Right cardiac atrium (tissue), 5 donors: ENCODE measurements around the gene CARS1. TPM values are rescaled to one million over a fixed set of nuclear protein-coding genes. Genes with fewer than 3 reads are reported as not detected.

ENCODE experiments used
- polyA plus RNA-seq: library from polyadenylated mRNA; stranded (reverse); fragments of 200-250 nt; gene quantifications from one replicate; pipeline ENCODE4 v1.2.3, GENCODE V29; 2013
- total RNA-seq, 4 donors: library from RNA; stranded (reverse); fragmentation: NEBNext Ultra II Directional; extraction: Animal tissue kit (Norgen Biotek cat#: 25700); gene quantifications; one replicate each; pipeline ENCODE4 v1.2.1, GENCODE V29; 2021
- donor health status: healthy with polysubstance abuse.
- donor health status: DM: no; HTN: yes; CAD: no.
- donor health status: DM: no; HTN: no; CAD: no.
- donor health status: DM: no; HTN: yes; CAD: no; lungs with severe emphysema.
- donor health status: DM: yes; HTN: yes; CAD: no.

Gene CARS1
- total and polyA plus RNA-seq, 5 donors: 10.8 to 18.8 (median 16.2) TPM

Other genes with a start within 250 kb of the CARS1 start
- 10 to 100 TPM; 16.1 to 26.3 (median 21.4) TPM for gene CDKN1C, start 171.6 kb downstream of the CARS1 start, total RNA-seq
- gene CDKN1C, start 171.6 kb downstream of the CARS1 start, polyA plus RNA-seq: 27.6 TPM
- 1 to 10 TPM in 1 of 4 donors, under 1 TPM in 2, not detected in 1; 0.57 to 2.1 (median 0.74) TPM for gene PHLDA2, start 128.0 kb downstream of the CARS1 start, total RNA-seq
- gene PHLDA2, start 128.0 kb downstream of the CARS1 start, polyA plus RNA-seq: 2.0 TPM
- gene NAP1L4, start 65.1 kb downstream of the CARS1 start, total RNA-seq: 100 to 1,000 TPM; 147 to 188 (median 159) TPM
- 132 TPM for gene NAP1L4, start 65.1 kb downstream of the CARS1 start, polyA plus RNA-seq
- gene OSBPL5, start 107.9 kb upstream of the CARS1 start, total RNA-seq: 10 to 100 TPM; 14.1 to 19.1 (median 15.4) TPM
- gene OSBPL5, start 107.9 kb upstream of the CARS1 start, polyA plus RNA-seq: 10.3 TPM
- not detected for gene MRGPRG, start 161.4 kb upstream of the CARS1 start, total RNA-seq
- not detected for gene MRGPRG, start 161.4 kb upstream of the CARS1 start, polyA plus RNA-seq
- gene MRGPRE, start 175.0 kb upstream of the CARS1 start, total RNA-seq: under 1 TPM in 3 of 4 donors, not detected in 1; 0.28 to 0.43 (median 0.38) TPM
- 0.11 TPM for gene MRGPRE, start 175.0 kb upstream of the CARS1 start, polyA plus RNA-seq